ENCODE data around the gene TTYH1.

TTYH1 gene

DNA sequence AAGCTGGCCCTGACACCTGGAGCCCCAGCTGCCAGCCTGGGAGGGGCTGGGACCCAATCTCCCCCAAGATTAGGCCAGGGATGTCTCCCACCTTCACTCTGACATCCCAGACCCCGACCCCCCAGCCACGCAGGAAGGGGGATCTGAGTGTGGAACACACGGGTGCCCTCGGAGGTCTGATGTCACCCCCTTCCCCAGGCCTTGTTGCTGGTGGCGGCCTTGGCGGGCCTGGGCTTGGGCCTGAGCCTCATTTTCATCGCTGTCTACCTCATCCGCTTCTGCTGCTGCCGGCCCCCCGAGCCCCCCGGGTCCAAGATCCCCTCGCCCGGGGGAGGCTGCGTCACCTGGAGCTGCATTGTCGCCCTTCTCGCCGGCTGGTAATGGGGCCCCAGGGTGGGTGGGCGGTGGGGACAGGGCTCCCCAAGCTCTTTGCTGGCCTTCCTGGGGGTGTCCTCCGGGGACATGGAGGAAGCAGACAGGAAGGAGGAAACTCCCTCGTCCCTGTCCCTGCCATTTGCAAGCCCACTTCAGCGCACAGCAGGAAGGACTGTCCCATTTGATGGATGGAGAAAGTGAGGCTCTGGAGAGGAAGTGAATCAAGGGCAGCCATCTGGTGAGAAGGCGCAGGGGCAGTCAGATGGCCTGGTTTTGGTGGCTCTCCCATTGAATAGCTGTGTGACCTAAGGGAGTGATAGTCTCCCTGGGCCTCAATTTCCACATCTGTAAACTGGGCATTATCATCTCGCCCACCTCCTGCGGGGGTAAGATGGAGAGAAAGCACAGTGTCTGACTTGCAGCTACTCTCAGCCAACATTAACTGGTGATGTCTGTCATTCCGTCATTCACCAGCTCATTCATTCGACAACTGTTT, 3.9 kb downstream of the TTYH1 start:
- ATAC-seq, result no peak
- TF ChIP-seq ZC3H10 (CRISPR knock-in tag; IDR thresholded peaks at IDR 0.05), result no peak
- no peak for TF ChIP-seq ZNF70 (CRISPR knock-in tag; IDR thresholded peaks at IDR 0.05)
- TF ChIP-seq ARNTL (CRISPR knock-in tag; IDR thresholded peaks at IDR 0.05; ENCODE audit: borderline replicate concordance, low read depth), result no peak
- TF ChIP-seq ZNF8 (CRISPR knock-in tag; IDR thresholded peaks at IDR 0.05), result no peak
- no peak for TF ChIP-seq GLIS3 (CRISPR knock-in tag; IDR thresholded peaks at IDR 0.05)
- TF ChIP-seq, protein P1, sequence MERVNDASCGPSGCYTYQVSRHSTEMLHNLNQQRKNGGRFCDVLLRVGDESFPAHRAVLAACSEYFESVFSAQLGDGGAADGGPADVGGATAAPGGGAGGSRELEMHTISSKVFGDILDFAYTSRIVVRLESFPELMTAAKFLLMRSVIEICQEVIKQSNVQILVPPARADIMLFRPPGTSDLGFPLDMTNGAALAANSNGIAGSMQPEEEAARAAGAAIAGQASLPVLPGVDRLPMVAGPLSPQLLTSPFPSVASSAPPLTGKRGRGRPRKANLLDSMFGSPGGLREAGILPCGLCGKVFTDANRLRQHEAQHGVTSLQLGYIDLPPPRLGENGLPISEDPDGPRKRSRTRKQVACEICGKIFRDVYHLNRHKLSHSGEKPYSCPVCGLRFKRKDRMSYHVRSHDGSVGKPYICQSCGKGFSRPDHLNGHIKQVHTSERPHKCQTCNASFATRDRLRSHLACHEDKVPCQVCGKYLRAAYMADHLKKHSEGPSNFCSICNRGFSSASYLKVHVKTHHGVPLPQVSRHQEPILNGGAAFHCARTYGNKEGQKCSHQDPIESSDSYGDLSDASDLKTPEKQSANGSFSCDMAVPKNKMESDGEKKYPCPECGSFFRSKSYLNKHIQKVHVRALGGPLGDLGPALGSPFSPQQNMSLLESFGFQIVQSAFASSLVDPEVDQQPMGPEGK (CRISPR knock-in tag; IDR thresholded peaks at IDR 0.05; ENCODE audit: borderline replicate concordance), result no peak
- TF ChIP-seq, protein P2, sequence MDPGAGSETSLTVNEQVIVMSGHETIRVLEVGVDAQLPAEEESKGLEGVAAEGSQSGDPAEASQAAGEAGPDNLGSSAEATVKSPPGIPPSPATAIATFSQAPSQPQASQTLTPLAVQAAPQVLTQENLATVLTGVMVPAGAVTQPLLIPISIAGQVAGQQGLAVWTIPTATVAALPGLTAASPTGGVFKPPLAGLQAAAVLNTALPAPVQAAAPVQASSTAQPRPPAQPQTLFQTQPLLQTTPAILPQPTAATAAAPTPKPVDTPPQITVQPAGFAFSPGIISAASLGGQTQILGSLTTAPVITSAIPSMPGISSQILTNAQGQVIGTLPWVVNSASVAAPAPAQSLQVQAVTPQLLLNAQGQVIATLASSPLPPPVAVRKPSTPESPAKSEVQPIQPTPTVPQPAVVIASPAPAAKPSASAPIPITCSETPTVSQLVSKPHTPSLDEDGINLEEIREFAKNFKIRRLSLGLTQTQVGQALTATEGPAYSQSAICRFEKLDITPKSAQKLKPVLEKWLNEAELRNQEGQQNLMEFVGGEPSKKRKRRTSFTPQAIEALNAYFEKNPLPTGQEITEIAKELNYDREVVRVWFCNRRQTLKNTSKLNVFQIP (CRISPR knock-in tag; IDR thresholded peaks at IDR 0.05; ENCODE audit: borderline replicate concordance, low read depth), result no peak
- no peak for TF ChIP-seq SNAI2 (CRISPR knock-in tag; IDR thresholded peaks at IDR 0.05)
- no peak for TF ChIP-seq BACH2 (CRISPR knock-in tag; IDR thresholded peaks at IDR 0.05; ENCODE audit: borderline replicate concordance)
- TF ChIP-seq, protein P3, sequence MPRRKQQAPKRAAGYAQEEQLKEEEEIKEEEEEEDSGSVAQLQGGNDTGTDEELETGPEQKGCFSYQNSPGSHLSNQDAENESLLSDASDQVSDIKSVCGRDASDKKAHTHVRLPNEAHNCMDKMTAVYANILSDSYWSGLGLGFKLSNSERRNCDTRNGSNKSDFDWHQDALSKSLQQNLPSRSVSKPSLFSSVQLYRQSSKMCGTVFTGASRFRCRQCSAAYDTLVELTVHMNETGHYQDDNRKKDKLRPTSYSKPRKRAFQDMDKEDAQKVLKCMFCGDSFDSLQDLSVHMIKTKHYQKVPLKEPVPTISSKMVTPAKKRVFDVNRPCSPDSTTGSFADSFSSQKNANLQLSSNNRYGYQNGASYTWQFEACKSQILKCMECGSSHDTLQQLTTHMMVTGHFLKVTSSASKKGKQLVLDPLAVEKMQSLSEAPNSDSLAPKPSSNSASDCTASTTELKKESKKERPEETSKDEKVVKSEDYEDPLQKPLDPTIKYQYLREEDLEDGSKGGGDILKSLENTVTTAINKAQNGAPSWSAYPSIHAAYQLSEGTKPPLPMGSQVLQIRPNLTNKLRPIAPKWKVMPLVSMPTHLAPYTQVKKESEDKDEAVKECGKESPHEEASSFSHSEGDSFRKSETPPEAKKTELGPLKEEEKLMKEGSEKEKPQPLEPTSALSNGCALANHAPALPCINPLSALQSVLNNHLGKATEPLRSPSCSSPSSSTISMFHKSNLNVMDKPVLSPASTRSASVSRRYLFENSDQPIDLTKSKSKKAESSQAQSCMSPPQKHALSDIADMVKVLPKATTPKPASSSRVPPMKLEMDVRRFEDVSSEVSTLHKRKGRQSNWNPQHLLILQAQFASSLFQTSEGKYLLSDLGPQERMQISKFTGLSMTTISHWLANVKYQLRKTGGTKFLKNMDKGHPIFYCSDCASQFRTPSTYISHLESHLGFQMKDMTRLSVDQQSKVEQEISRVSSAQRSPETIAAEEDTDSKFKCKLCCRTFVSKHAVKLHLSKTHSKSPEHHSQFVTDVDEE (CRISPR knock-in tag; IDR thresholded peaks at IDR 0.05), result no peak

DNA sequence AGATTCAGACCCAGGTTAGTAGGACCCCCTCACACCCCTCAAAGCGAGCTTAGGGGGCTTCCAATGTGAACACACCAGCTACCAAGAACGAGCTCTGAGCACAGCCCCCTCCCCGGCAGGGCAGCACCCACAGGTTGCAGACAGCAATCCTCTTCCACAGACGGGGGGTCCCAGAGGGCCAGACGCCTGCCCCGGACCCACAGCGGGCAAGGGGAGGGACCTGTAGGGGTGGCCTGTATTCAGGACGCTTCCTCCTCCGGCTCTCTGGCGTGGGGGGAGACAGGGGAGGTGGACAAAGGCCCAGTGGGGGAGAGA, 4.8 kb downstream of the TTYH1 start:
- TF ChIP-seq ARNTL (CRISPR knock-in tag; IDR thresholded peaks at IDR 0.05; ENCODE audit: borderline replicate concordance, low read depth) (no peak), RARB (CRISPR knock-in tag; IDR thresholded peaks at IDR 0.05) (no peak), SNAI2 (CRISPR knock-in tag; IDR thresholded peaks at IDR 0.05) (no peak)
- TF ChIP-seq, protein P4, sequence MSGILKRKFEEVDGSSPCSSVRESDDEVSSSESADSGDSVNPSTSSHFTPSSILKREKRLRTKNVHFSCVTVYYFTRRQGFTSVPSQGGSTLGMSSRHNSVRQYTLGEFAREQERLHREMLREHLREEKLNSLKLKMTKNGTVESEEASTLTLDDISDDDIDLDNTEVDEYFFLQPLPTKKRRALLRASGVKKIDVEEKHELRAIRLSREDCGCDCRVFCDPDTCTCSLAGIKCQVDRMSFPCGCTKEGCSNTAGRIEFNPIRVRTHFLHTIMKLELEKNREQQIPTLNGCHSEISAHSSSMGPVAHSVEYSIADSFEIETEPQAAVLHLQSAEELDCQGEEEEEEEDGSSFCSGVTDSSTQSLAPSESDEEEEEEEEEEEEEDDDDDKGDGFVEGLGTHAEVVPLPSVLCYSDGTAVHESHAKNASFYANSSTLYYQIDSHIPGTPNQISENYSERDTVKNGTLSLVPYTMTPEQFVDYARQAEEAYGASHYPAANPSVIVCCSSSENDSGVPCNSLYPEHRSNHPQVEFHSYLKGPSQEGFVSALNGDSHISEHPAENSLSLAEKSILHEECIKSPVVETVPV (CRISPR knock-in tag; IDR thresholded peaks at IDR 0.05), result no peak
- ATAC-seq, result no peak

DNA sequence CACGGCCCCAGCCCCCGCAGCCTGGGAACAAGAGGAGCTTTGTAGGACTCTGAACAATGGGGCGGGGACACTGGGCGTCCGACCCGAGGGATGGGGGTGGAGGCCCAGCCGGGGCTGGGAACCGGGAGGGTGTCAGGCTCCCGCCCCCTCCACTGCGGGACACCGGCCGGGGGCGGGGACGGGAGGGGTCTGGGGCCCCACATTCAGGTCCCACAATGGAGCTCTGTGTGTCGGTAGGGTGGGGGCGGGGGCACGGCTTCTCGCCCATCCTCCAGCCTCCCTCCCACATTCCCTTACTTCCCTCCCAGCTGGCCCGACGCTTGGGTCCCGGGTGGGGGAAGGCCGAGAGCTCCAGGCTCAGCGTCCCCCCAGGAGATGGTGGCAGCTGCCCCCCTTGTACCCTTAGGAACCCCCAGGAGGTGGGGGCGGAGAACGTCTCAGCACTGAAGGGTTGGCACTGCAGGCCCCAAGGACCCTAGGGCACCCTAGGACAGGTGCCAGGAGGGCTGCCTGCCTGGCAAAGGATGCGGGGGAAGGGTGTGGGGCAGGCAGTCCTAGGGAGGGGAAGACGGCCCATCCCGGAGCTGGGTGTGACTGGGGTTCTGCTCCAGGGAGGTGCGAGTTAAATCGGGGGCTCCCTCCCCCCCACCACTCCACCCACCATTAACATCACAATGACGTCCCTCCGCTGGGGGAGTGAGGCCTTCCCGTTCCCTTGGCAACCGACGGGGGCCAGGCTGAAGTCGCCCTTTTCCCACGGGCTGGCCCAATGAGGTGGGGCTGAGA, 5.3 kb downstream of the TTYH1 start:
- ATAC-seq, result no peak
- TF ChIP-seq ISL1 (CRISPR knock-in tag; IDR thresholded peaks at IDR 0.05) (no peak), PPARA (CRISPR knock-in tag; IDR thresholded peaks at IDR 0.05; ENCODE audit: borderline replicate concordance) (no peak), SNAI2 (CRISPR knock-in tag; IDR thresholded peaks at IDR 0.05) (no peak), BACH2 (CRISPR knock-in tag; IDR thresholded peaks at IDR 0.05; ENCODE audit: borderline replicate concordance) (no peak), ZC3H10 (CRISPR knock-in tag; IDR thresholded peaks at IDR 0.05) (no peak), ARNTL (CRISPR knock-in tag; IDR thresholded peaks at IDR 0.05; ENCODE audit: borderline replicate concordance, low read depth) (no peak), GLIS3 (CRISPR knock-in tag; IDR thresholded peaks at IDR 0.05) (no peak), TCF4 (CRISPR knock-in tag; IDR thresholded peaks at IDR 0.05; ENCODE audit: borderline replicate concordance) (no peak), ESRRG (CRISPR knock-in tag; IDR thresholded peaks at IDR 0.05) (no peak), ZNF565 (CRISPR knock-in tag; conservative IDR thresholded peaks at IDR 0.05; ENCODE audit: low read depth) (no peak)
- TF ChIP-seq, protein P2 (CRISPR knock-in tag; IDR thresholded peaks at IDR 0.05; ENCODE audit: borderline replicate concordance, low read depth), result no peak
- TF ChIP-seq, protein P4 (CRISPR knock-in tag; IDR thresholded peaks at IDR 0.05), result no peak
- TF ChIP-seq, protein P5, sequence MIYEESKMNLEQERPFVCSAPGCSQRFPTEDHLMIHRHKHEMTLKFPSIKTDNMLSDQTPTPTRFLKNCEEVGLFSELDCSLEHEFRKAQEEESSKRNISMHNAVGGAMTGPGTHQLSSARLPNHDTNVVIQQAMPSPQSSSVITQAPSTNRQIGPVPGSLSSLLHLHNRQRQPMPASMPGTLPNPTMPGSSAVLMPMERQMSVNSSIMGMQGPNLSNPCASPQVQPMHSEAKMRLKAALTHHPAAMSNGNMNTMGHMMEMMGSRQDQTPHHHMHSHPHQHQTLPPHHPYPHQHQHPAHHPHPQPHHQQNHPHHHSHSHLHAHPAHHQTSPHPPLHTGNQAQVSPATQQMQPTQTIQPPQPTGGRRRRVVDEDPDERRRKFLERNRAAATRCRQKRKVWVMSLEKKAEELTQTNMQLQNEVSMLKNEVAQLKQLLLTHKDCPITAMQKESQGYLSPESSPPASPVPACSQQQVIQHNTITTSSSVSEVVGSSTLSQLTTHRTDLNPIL (CRISPR knock-in tag; IDR thresholded peaks at IDR 0.05; ENCODE audit: low read depth), result no peak
